ENCODE results near the gene LRRK1. TPM values are rescaled to one million over a fixed set of nuclear protein-coding genes. Genes with fewer than 3 reads are reported as not detected.

Gene LRRK1
- polyA plus RNA-seq, 2 of the 4 experiments (the other 2 are of a cell fraction), result 12.2 to 17.7 TPM

DNA sequence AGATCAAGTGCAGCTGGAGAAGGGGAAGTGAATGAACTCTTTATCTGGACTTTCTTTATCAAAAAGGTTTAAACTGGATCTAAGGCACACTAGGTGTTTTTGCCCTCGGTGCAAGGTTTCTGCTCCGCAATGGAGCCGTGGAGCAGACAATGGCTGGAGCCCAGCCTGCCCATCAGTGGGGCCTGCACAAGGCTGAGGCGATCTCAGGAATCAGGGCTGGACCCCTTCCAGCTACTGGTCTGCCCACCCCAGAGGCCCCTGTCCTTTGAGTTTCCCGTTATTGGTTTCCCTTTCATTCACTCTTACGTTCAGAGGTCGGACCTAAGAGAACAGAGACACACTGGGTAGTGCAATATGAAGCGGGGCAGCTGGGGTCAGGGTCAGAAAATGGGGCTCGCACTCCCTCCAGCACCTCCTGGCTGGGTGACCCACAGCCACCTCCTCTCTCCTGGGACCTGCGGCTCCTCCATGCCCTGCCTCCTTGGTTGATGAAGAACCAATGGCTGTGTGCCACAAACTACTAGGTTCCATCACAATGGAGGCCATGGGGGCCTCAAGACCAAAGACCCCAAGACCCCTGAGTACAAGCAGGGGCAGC, 168.1 kb downstream of the LRRK1 start:
- no peak for FAIRE-seq
- ChIA-PET CTCF (interaction anchor here (1.1 to 15.7 kb wide), 18 partner anchors 10 to 636 kb away, joined by 3 to 275 read pairs (median 5); partner anchors contain the start of gene CHSY1), POLR2A (no interaction called here)

DNA sequence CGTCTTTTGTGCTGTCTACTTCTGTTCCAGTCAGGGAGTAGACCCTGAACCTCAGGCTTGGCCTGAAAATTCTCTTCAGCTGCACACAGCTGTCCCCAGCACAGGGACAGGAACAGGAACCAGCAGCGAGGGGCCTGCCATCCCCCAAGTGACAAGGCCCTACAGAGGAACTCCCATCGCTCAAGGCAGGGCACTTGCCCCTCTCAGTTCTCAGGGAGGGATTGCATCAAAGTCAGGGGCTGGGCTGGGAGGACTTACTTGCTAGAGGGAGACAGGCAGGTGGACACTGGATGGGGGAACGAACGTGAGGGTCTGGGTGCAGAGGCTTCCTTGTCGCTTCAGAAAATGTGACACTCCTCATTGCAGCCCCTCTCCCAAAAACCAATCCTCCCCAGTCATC, 169.1 kb downstream of the LRRK1 start:
- POLR2A ChIA-PET, result no interaction called here
- DNase-seq (ENCODE audit: low read depth in 1 of 2, low spot score in 1 of 2), result no peak
- H3K4me2 ChIP-seq, result 0 out of 3 replicates have a peak overlapping the region, but pooled peaks have one; percentile 76
- H3K4me1 ChIP-seq, result no peaks in the 10 kb centered on the region
- H3K27ac ChIP-seq, result no peak overlapping the region
- FAIRE-seq, result no peak
- no peaks in the 10 kb centered on the region; the same call in 2 of the 3 replicates for H3K9me3 ChIP-seq
- TF ChIP-seq CHD2 (IDR thresholded peaks at IDR 0.05; ENCODE audit: low read length, partially characterized antibody) (no peak), MAFK (IDR thresholded peaks at IDR 0.05; ENCODE audit: partially characterized antibody) (no peak), HOXB13 (CRISPR knock-in tag; IDR thresholded peaks at IDR 0.05; ENCODE audit: low read depth) (no peak), ZSCAN20 (CRISPR knock-in tag; IDR thresholded peaks at IDR 0.05) (no peak), NPAS2 (CRISPR knock-in tag; IDR thresholded peaks at IDR 0.05; ENCODE audit: borderline replicate concordance) (no peak), RCOR1 (IDR thresholded peaks at IDR 0.05; ENCODE audit: low read depth, low read length) (no peak), EHMT2 (IDR thresholded peaks at IDR 0.05; ENCODE audit: low read depth) (no peak), MAZ (IDR thresholded peaks at IDR 0.05; ENCODE audit: borderline replicate concordance, low read depth, low read length) (no peak), NFE2L2 (conservative IDR thresholded peaks at IDR 0.05; ENCODE audit: low read length) (no peak), JUNB (IDR thresholded peaks at IDR 0.05) (no peak)
- TF ChIP-seq, protein P1, sequence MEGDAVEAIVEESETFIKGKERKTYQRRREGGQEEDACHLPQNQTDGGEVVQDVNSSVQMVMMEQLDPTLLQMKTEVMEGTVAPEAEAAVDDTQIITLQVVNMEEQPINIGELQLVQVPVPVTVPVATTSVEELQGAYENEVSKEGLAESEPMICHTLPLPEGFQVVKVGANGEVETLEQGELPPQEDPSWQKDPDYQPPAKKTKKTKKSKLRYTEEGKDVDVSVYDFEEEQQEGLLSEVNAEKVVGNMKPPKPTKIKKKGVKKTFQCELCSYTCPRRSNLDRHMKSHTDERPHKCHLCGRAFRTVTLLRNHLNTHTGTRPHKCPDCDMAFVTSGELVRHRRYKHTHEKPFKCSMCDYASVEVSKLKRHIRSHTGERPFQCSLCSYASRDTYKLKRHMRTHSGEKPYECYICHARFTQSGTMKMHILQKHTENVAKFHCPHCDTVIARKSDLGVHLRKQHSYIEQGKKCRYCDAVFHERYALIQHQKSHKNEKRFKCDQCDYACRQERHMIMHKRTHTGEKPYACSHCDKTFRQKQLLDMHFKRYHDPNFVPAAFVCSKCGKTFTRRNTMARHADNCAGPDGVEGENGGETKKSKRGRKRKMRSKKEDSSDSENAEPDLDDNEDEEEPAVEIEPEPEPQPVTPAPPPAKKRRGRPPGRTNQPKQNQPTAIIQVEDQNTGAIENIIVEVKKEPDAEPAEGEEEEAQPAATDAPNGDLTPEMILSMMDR (IDR thresholded peaks at IDR 0.05), result no peak
- TF ChIP-seq, protein P2, sequence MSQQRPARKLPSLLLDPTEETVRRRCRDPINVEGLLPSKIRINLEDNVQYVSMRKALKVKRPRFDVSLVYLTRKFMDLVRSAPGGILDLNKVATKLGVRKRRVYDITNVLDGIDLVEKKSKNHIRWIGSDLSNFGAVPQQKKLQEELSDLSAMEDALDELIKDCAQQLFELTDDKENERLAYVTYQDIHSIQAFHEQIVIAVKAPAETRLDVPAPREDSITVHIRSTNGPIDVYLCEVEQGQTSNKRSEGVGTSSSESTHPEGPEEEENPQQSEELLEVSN (IDR thresholded peaks at IDR 0.05; ENCODE audit: borderline replicate concordance, low read depth), result no peak
- TF ChIP-seq, protein P3, sequence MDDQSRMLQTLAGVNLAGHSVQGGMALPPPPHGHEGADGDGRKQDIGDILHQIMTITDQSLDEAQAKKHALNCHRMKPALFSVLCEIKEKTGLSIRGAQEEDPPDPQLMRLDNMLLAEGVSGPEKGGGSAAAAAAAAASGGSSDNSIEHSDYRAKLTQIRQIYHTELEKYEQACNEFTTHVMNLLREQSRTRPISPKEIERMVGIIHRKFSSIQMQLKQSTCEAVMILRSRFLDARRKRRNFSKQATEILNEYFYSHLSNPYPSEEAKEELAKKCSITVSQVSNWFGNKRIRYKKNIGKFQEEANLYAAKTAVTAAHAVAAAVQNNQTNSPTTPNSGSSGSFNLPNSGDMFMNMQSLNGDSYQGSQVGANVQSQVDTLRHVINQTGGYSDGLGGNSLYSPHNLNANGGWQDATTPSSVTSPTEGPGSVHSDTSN (IDR thresholded peaks at IDR 0.05), result no peak
- CTCF ChIA-PET, result interaction anchor here (0.6 to 15.7 kb wide), 33 partner anchors 9 to 635 kb away, joined by 3 to 275 read pairs (median 3); partner anchors contain the start of gene CHSY1
- 49% methylated on average over 6 of the region's 6 CpGs for WGBS (ENCODE audit: missing lambda C conversion rate)
- H3K4me3 ChIP-seq, result no peak overlapping the region
- ATAC-seq, result peak in 1 of 2 experiments; percentile 7; a peak in 1 of 6 replicates

More for the DNA sequence above, 168.1 kb downstream of the LRRK1 start:
- TF ChIP-seq CEBPB (IDR thresholded peaks at IDR 0.05) (no peak), EHF (CRISPR knock-in tag; IDR thresholded peaks at IDR 0.05) (no peak), NR3C1 (IDR thresholded peaks at IDR 0.05) (no peak), RCOR1 (IDR thresholded peaks at IDR 0.05; ENCODE audit: low read depth, low read length) (no peak)
- TF ChIP-seq, protein P1 (IDR thresholded peaks at IDR 0.05), result no peak
- H3K4me2 ChIP-seq, result no peak overlapping the region
- 64% methylated on average over 10 of the region's 10 CpGs for WGBS (ENCODE audit: missing lambda C conversion rate)
- DNase-seq (ENCODE audit: low read depth in 1 of 2, low spot score in 1 of 2), result no peak
- H3K9me3 ChIP-seq, result no peaks in the 10 kb centered on the region; the same call in 2 of the 3 replicates
- no peaks in the 10 kb centered on the region for H3K4me1 ChIP-seq
- no peak overlapping the region for H3K4me3 ChIP-seq
- no peak overlapping the region for H3K27ac ChIP-seq
- no peak for ATAC-seq

Data from A549 (cell line).